Lung microvascular endothelial cell (primary cell): ENCODE data around the gene GNA12. TPM values are rescaled to one million over a fixed set of nuclear protein-coding genes. Genes with fewer than 3 reads are reported as not detected.
"Not testable (repeated sequence)": the region's sequence is repeated elsewhere in the genome, so short reads cannot be mapped to it uniquely, and the experiment has no call there.

Experiments
- DNase-seq, 2 donors: peaks; one replicate each; pipeline versions ENCODE4 v3.0.0 to v3.0.0-alpha.2; 2010; ENCODE audit warnings: low read depth in 2 of 2
- total RNA-seq: library from RNA; depleted of rRNA; stranded (reverse); fragments of >200 nt; gene quantifications from 2 replicates; pipeline ENCODE4 v1.2.1, GENCODE V29; 2014

The GNA12 gene
- total RNA-seq, 1 donor from 2014 or later, result 27.2 TPM

DNA sequence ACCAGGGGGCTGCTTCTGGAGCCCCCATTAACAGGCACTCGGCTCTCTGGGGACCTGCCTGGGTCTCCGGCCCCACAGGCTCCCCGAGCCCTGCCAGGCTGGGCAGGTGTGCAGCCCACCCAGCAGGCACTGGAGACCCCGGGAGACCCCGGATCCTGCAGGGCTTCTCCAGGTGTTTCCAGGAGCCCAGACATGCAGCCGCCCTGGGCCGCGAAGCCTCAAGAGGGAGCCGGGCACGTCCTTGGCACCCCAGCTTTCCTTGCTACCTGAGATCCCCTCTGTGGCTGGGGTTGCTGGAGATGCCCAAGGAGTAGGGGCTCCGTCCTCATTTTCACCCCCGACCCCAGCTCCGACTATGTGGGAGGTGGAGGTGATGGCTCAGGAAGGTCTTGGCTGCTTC is 163.9 kb downstream of the GNA12 start:
- DNase-seq, result no peak

DNA sequence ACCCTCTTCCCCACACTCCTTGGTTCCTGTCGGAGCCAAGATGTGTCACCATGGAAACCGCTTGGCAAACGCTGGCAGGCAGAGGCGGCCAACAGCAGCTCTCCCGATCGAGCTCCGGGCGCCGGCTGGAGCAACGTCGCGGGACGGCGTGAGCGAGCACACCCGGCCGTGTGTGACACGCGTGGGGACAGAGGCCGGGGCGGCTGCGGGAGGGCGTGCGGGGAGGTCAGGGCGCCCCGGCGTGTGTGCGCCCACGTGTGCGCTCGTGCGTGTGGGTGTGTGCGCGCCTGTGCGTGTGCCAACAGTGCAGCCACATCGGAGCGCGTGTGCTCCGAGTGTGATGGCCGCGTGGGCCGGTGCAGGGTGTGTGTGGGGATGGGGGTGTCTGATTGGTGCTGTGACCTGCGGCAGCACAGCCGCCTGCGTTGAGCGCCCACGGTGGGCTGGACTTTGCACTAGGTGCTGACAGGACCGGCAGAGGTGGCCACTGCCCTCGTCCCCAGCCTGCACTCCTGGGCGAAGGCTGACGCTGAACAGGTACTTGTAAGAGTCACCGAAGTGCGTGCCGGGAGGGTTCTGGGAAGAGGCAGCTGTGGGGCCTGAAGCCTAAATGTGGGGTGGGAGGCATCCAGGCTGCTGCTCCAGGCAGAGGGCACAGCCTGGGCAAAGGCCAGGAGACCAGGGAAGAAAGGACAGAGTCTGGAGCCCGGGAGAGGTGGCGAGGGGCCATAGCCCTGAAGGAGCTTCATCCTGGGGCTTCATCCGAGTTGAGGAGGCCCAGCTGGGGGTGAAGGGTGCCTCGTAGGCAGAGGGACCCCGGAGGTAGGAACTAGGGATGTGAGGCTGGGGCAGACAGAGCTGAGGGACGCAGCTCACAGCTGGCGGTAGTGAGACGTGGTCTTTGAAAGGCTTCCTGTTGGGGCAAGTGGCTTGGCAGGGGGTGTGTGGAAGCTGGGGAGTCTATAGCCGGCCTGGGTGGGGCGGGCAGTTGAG is 164.7 kb downstream of the GNA12 start:
- not testable (repeated sequence) for DNase-seq

DNA sequence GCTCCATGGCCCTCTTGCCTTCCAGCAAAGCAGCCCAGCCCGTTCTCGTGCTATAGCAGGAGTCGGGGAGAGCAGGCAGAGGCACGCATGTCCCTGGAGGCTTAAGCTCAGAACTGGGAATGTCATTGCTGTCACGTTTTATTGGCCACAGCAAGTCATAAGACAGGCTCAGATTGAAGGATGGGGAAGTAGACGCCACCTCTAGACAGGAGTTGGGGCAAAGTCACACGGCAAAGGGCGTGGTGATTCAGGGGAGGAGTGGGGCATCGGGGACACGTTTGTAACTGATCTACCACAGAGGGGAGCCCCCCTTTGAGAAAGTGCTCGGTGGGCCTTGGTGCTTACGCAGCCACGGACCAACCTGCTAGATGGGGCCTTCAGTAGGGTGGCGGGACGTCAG is 165.7 kb downstream of the GNA12 start:
- DNase-seq, result not testable (repeated sequence)

Other genes with a start within 250 kb of the GNA12 start
- 35.1 and 48.0 TPM in 2 replicates for gene TTYH3, start 212.3 kb downstream of the GNA12 start, total RNA-seq
- gene AMZ1, start 156.1 kb downstream of the GNA12 start, total RNA-seq, result under 0.01 TPM in 1 of 2 replicates, not detected in the other
- 2.2 and 3.1 TPM in 2 replicates for gene CARD11, start 199.6 kb upstream of the GNA12 start, total RNA-seq